ENCODE measurements around the gene MYO1E.

GRCh38 chr15:59312205-59312604, 60.5 kb downstream of the MYO1E start:
- TF ChIP-seq CTCF (IDR thresholded peaks at IDR 0.05; ENCODE audit: poor library complexity, severe bottlenecking) (no peak), RAD21 (conservative IDR thresholded peaks at IDR 0.05) (no peak), EP300 (conservative IDR thresholded peaks at IDR 0.05; ENCODE audit: poor library complexity, severe bottlenecking) (no peak), POLR2AphosphoS5 (IDR thresholded peaks at IDR 0.05) (no peak), MXI1 (conservative IDR thresholded peaks at IDR 0.05; ENCODE audit: poor library complexity, severe bottlenecking) (no peak)
